ENCODE data around the gene GPR149. TPM values are rescaled to one million over a fixed set of nuclear protein-coding genes. Genes with fewer than 3 reads are reported as not detected.

The GPR149 gene
- polyA plus RNA-seq, 3 donors = not detected

DNA sequence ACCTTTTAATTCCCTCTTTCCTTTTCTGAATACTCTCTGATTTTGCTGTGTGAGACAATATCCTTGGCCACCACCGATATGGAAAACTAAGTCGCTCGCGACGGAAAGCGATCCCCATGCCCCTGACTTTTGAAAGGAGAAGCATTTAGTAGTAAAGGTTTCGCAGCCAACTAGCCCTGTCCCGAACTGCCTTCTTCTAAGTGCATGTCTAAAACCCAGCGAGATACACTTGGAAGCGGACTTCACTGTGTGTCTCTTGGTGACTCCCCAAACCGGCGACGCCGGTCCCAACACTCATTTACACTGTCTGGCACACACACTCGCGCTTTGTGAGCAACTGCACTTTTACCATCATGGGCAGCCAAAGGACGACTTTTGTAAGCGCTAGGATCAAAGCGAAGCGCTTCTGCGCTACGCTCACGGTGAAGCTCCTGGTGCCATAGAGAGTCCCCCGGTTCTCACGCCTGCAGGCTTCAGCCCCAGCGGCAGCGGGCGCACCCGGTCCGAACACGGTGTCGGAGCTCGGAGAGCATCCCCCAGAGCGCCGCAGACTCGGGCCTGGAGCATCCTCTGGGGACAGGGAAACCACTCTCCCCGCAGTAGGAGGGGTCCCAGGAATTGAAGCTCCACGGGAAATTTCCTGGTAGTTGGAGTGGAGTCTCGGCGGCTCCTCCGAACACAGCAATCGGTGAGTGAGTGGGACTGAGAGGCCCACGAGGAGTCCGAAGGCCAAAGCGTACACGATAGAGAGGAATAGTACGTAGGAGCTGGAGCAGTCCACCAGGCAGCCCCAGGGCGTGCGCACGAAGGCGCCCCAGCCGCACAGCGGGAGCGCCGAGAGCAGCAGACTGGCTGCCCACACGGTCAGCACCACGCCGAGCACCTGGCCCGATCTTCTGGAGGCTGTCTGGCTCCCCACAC lies 1.4 kb downstream of the GPR149 start:
- 3% methylated on average over 56 of the region's 59 CpGs for WGBS (ENCODE audit: insufficient coverage)
- H3K27ac Mint-ChIP-seq = no peak overlapping the region
- peak overlapping the region; percentile 13 for H3K9ac ChIP-seq (ENCODE audit: insufficient read depth, low read length, poor library complexity, severe bottlenecking)
- no peaks in the 10 kb centered on the region for H4K20me1 ChIP-seq (ENCODE audit: insufficient read depth, low read length)
- H3K4me1 ChIP-seq (ENCODE audit: control insufficient read depth in 1 of 2, insufficient read depth in 2 of 2, low read length in 2 of 2) = peaks cover 15 to 17% of the 10 kb centered on the region in 2 donors
- peak overlapping the region; percentile 66 for H2AFZ ChIP-seq (ENCODE audit: insufficient read depth, low read depth, low read length, poor library complexity, severe bottlenecking)
- DNase-seq = no peak
- peaks cover 0 to 4% of the 10 kb centered on the region in 2 donors for H3K36me3 Mint-ChIP-seq
- H3K9me3 Mint-ChIP-seq = peaks cover 0 to 14% (median 5%) of the 10 kb centered on the region in 7 donors
- H3K27ac ChIP-seq (ENCODE audit: low read depth in 1 of 2, low read length in 2 of 2) = no peak overlapping the region
- no peaks in the 10 kb centered on the region for H3K9me3 ChIP-seq (replicated peaks in 1 of 2; ENCODE audit: control insufficient read depth in 1 of 2, insufficient read depth in 1 of 2, low read length in 2 of 2)
- peaks cover 23% of the 10 kb centered on the region for H3K4me1 Mint-ChIP-seq
- H3K4me2 ChIP-seq (replicated peaks; ENCODE audit: extremely low read depth, low read length, poor library complexity, severe bottlenecking) = peak overlapping the region; percentile 81
- TF ChIP-seq CTCF (IDR thresholded peaks at IDR 0.05) = no peak
- no peaks in the 10 kb centered on the region for H3K79me2 ChIP-seq (ENCODE audit: insufficient read depth, low read length)
- H3K27me3 ChIP-seq (ENCODE audit: control insufficient read depth in 2 of 2, insufficient read depth in 2 of 2, low read length in 2 of 2) = peaks cover 43 to 70% of the 10 kb centered on the region in 2 donors
- no peaks in the 10 kb centered on the region for H3K36me3 ChIP-seq (replicated peaks in 1 of 2; ENCODE audit: control insufficient read depth in 1 of 2, insufficient read depth in 2 of 2, low read length in 2 of 2)
- intact Hi-C loops (cut with micrococcal nuclease) = no loop called here
- H3K4me3 Mint-ChIP-seq = peak overlapping the region; percentile 81 to 96
- peak overlapping the region; percentile 35 to 74 (median 36) for H3K4me3 ChIP-seq (replicated peaks in 1 of 3; ENCODE audit: low read depth in 2 of 3, low read length in 3 of 3)
- H3K27me3 Mint-ChIP-seq (ENCODE audit: low read depth in 3 of 3) = peaks cover 42 to 59% (median 46%) of the 10 kb centered on the region in 3 donors

GRCh38 chr3:154427685-154428285 lies 2.2 kb downstream of the GPR149 start:
- H3K9ac ChIP-seq (ENCODE audit: insufficient read depth, low read length, poor library complexity, severe bottlenecking) = peak overlapping the region; percentile 13
- no peaks in the 10 kb centered on the region for H3K79me2 ChIP-seq (ENCODE audit: insufficient read depth, low read length)
- peak overlapping the region; percentile 35 to 74 (median 36) for H3K4me3 ChIP-seq (replicated peaks in 1 of 3; ENCODE audit: low read depth in 2 of 3, low read length in 3 of 3)
- WGBS (ENCODE audit: insufficient coverage) = 8% methylated on average over 19 of the region's 29 CpGs
- Mint-ChIP-seq H3K27me3 (ENCODE audit: low read depth in 3 of 3) (peaks cover 42 to 59% (median 46%) of the 10 kb centered on the region in 3 donors), H3K27ac (peak overlapping the region in 1 of 7 donors; percentile 76), H3K9me3 (peaks cover 0 to 14% (median 5%) of the 10 kb centered on the region in 7 donors), H3K36me3 (peaks cover 0 to 4% of the 10 kb centered on the region in 2 donors), H3K4me3 (peak overlapping the region; percentile 81 to 96), H3K4me1 (peaks cover 23% of the 10 kb centered on the region)
- intact Hi-C loops (cut with micrococcal nuclease) = no loop called here
- H3K9me3 ChIP-seq (replicated peaks in 1 of 2; ENCODE audit: control insufficient read depth in 1 of 2, insufficient read depth in 1 of 2, low read length in 2 of 2) = no peaks in the 10 kb centered on the region
- no peak overlapping the region for H3K27ac ChIP-seq (ENCODE audit: low read depth in 1 of 2, low read length in 2 of 2)
- DNase-seq = no peak
- no peaks in the 10 kb centered on the region for H4K20me1 ChIP-seq (ENCODE audit: insufficient read depth, low read length)
- peak overlapping the region; percentile 81 for H3K4me2 ChIP-seq (replicated peaks; ENCODE audit: extremely low read depth, low read length, poor library complexity, severe bottlenecking)
- H3K4me1 ChIP-seq (ENCODE audit: control insufficient read depth in 1 of 2, insufficient read depth in 2 of 2, low read length in 2 of 2) = peaks cover 15 to 17% of the 10 kb centered on the region in 2 donors
- no peak for TF ChIP-seq CTCF (IDR thresholded peaks at IDR 0.05)
- H3K36me3 ChIP-seq (replicated peaks in 1 of 2; ENCODE audit: control insufficient read depth in 1 of 2, insufficient read depth in 2 of 2, low read length in 2 of 2) = no peaks in the 10 kb centered on the region
- peaks cover 43 to 70% of the 10 kb centered on the region in 2 donors for H3K27me3 ChIP-seq (ENCODE audit: control insufficient read depth in 2 of 2, insufficient read depth in 2 of 2, low read length in 2 of 2)
- peak overlapping the region; percentile 66 for H2AFZ ChIP-seq (ENCODE audit: insufficient read depth, low read depth, low read length, poor library complexity, severe bottlenecking)

Data from CD14-positive monocyte (primary cell).